Nephron (organoid): Measurements from ENCODE around the gene LTBR.

Source experiments
- H3K27ac Mint-ChIP-seq, 3 experiments: 2 replicates each; pipeline ENCODE4 v1.8.0; 2020; ENCODE audit warnings: mixed read lengths in 3 of 3, mild to moderate bottlenecking in 2 of 3, moderate library complexity in 1 of 3
- H3K27me3 Mint-ChIP-seq: 2 replicates; pipeline ENCODE4 v1.8.0; 2021; ENCODE audit warnings: low read depth, mild to moderate bottlenecking, moderate library complexity, mixed read lengths
- H3K36me3 Mint-ChIP-seq: 2 replicates; pipeline ENCODE4 v1.8.0; 2020; ENCODE audit warnings: low read depth, mixed read lengths
- H3K4me1 Mint-ChIP-seq: 2 replicates; pipeline ENCODE4 v1.8.0; 2020; ENCODE audit warnings: mixed read lengths
- H3K4me3 Mint-ChIP-seq, 3 experiments: 2 replicates each; pipeline ENCODE4 v1.8.0; 2020; ENCODE audit warnings: mild to moderate bottlenecking in 3 of 3, mixed read lengths in 3 of 3, moderate library complexity in 2 of 3
- H3K9me3 Mint-ChIP-seq: 2 replicates; pipeline ENCODE4 v1.8.0; 2020; ENCODE audit warnings: mixed read lengths
- CTCF ChIP-seq, 3 experiments: fragments of 200-600 bp; sonication (generic); IDR thresholded peaks; one replicate each; pipeline ENCODE4 v1.5.0; 2021; ENCODE audit warnings: antibody characterized with exemption in 3 of 3; ENCODE audit not compliant: unreplicated experiment in 3 of 3

The LTBR gene

GRCh38 chr12:6438345-6438744 is 54.4 kb downstream of the LTBR start:
- Mint-ChIP-seq H3K9me3 (no peaks in the 10 kb centered on the region), H3K4me1 (peaks cover 28% of the 10 kb centered on the region), H3K27ac (no peak overlapping the region), H3K4me3 (no peak overlapping the region), H3K27me3 (no peaks in the 10 kb centered on the region), H3K36me3 (no peaks in the 10 kb centered on the region)
- TF ChIP-seq CTCF (IDR thresholded peaks at IDR 0.05; ENCODE audit: unreplicated experiment in 3 of 3): no peak

- Mint-ChIP-seq H3K27me3 (no peaks in the 10 kb centered on the region), H3K9me3 (no peaks in the 10 kb centered on the region), H3K4me3 (no peak overlapping the region), H3K36me3 (no peaks in the 10 kb centered on the region), H3K27ac (no peak overlapping the region), H3K4me1 (peaks cover 14% of the 10 kb centered on the region)
- TF ChIP-seq CTCF (IDR thresholded peaks at IDR 0.05; ENCODE audit: unreplicated experiment in 3 of 3): no peak
These were observed 56.4 kb downstream of the LTBR start for GRCh38 chr12:6440391-6440790.
